ENCODE results near the gene PRRC2A. TPM values are rescaled to one million over a fixed set of nuclear protein-coding genes. Genes with fewer than 3 reads are reported as not detected.

PRRC2A gene
- total RNA-seq, 1 donor from 2014 or later, result 290 TPM

GRCh38 chr6:31642798-31643570 lies 22.5 kb downstream of the PRRC2A start:
- Mint-ChIP-seq H3K4me3 (no peak overlapping the region), H3K4me1 (no peaks in the 10 kb centered on the region), H3K27ac (no peak overlapping the region), H3K27me3 (ENCODE audit: low read depth) (no peaks in the 10 kb centered on the region), H3K36me3 (peaks cover 38% of the 10 kb centered on the region), H3K9me3 (no peaks in the 10 kb centered on the region)
- no peak for DNase-seq (ENCODE audit: low spot score in 2 of 2, unreplicated experiment in 2 of 2)
- no peak for TF ChIP-seq CTCF (IDR thresholded peaks at IDR 0.05; ENCODE audit: unreplicated experiment)

- no peaks in the 10 kb centered on the region for H3K4me1 Mint-ChIP-seq
- H3K9me3 Mint-ChIP-seq, result no peaks in the 10 kb centered on the region
- H3K27ac Mint-ChIP-seq, result no peak overlapping the region
- no peaks in the 10 kb centered on the region for H3K27me3 Mint-ChIP-seq (ENCODE audit: low read depth)
- H3K36me3 Mint-ChIP-seq, result peaks cover 41% of the 10 kb centered on the region
- DNase-seq (ENCODE audit: low spot score in 2 of 2, unreplicated experiment in 2 of 2), result no peak
- no peak overlapping the region for H3K4me3 Mint-ChIP-seq
- no peak for TF ChIP-seq CTCF (IDR thresholded peaks at IDR 0.05; ENCODE audit: unreplicated experiment)
Observed at GRCh38 chr6:31643818-31644454, 23.4 kb downstream of the PRRC2A start.

DNA sequence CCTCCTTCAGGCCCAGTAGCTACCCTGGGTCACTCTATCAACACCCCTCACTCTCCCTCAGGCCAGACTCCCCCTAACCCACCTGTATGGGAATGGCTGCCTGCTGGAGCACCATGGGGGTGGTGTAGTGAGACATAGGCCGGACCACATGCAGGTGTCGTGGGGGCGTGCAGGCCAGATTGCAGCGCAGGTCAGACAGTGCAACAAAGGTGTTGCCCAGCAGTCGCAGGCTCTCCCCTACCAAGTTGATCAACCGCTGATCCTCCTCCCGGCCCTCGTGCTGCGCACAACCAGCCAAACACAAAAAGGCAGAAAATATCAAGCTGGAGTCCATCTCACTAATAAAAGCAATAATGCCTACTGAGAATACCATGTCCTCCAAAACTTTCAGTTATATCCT lies 24.8 kb downstream of the PRRC2A start:
- no peak overlapping the region for H3K27ac Mint-ChIP-seq
- peaks cover 42% of the 10 kb centered on the region for H3K36me3 Mint-ChIP-seq
- no peaks in the 10 kb centered on the region for H3K9me3 Mint-ChIP-seq
- no peaks in the 10 kb centered on the region for H3K27me3 Mint-ChIP-seq (ENCODE audit: low read depth)
- H3K4me3 Mint-ChIP-seq, result no peak overlapping the region
- no peak for DNase-seq (ENCODE audit: low spot score in 2 of 2, unreplicated experiment in 2 of 2)
- H3K4me1 Mint-ChIP-seq, result peaks cover 3% of the 10 kb centered on the region
- no peak for TF ChIP-seq CTCF (IDR thresholded peaks at IDR 0.05; ENCODE audit: unreplicated experiment)

- TF ChIP-seq CTCF (IDR thresholded peaks at IDR 0.05; ENCODE audit: unreplicated experiment), result no peak
- H3K27ac Mint-ChIP-seq, result peak overlapping the region; percentile 100
- peaks cover 30% of the 10 kb centered on the region for H3K36me3 Mint-ChIP-seq
- no peaks in the 10 kb centered on the region for H3K27me3 Mint-ChIP-seq (ENCODE audit: low read depth)
- no peak for DNase-seq (ENCODE audit: low spot score in 2 of 2, unreplicated experiment in 2 of 2)
- H3K4me3 Mint-ChIP-seq, result peak overlapping the region; percentile 95
- peaks cover 19% of the 10 kb centered on the region for H3K4me1 Mint-ChIP-seq
- H3K9me3 Mint-ChIP-seq, result no peaks in the 10 kb centered on the region
Observed at GRCh38 chr6:31651602-31652191, 31.2 kb downstream of the PRRC2A start.

- H3K4me1 Mint-ChIP-seq, result peaks cover 24% of the 10 kb centered on the region
- peak in 1 of 2 experiments; percentile 39 for DNase-seq (ENCODE audit: low spot score in 2 of 2, unreplicated experiment in 2 of 2)
- peak overlapping the region; percentile 95 for H3K4me3 Mint-ChIP-seq
- no peaks in the 10 kb centered on the region for H3K9me3 Mint-ChIP-seq
- H3K27me3 Mint-ChIP-seq (ENCODE audit: low read depth), result no peaks in the 10 kb centered on the region
- H3K27ac Mint-ChIP-seq, result peak overlapping the region; percentile 100
- H3K36me3 Mint-ChIP-seq, result peaks cover 21% of the 10 kb centered on the region
- TF ChIP-seq CTCF (IDR thresholded peaks at IDR 0.05; ENCODE audit: unreplicated experiment), result no peak
Observed at GRCh38 chr6:31652925-31653724, 32.6 kb downstream of the PRRC2A start.
